GM18861 (cell line): ENCODE measurements around the gene SLC35B2.
"Not testable (repeated sequence)": the region's sequence is repeated elsewhere in the genome, so short reads cannot be mapped to it uniquely, and the experiment has no call there.

ENCODE experiments used
- ATAC-seq: cut with Tn5 transposase; IDR thresholded peaks from one replicate; pipeline ENCODE4 v1.9.1; 2021; ENCODE audit not compliant: unreplicated experiment

Gene SLC35B2

GRCh38 chr6:44237021-44237812, 20.1 kb downstream of the SLC35B2 start:
- peak; percentile 46 for ATAC-seq

DNA sequence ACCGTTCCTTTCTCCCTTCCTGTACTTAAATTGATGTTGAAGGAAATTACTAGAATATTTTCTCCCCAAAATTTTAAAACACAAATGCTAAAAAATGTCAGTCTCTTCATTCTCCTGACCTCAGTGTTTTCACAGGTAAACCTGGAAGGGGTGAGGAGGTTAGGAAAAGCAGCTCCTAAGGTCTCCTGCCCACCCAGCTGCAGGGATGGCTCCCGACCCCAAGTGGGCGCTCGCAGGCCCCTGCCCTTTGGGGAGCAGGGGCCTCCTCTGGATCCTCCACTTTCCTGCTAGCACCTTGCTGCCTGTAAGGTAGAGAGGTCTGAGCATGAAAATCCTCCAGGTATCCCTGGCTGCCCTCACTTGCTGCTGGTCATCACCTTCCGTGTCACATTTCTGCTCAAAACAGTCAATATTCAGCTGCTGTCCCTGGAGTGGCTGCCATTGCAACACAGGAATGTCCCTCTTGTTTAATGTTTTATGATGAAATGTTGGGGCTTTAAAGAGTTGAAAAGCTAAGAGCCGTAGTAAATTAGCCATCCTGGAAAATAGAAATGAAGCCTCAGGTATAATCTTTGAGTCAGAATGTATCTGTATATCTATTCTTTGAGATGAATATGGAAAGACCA, 21.3 kb downstream of the SLC35B2 start:
- ATAC-seq: no peak

GRCh38 chr6:44235269-44235668, 22.1 kb downstream of the SLC35B2 start:
- ATAC-seq: no peak

- no peak for ATAC-seq
These were observed 23.0 kb downstream of the SLC35B2 start for GRCh38 chr6:44234101-44235025.

- ATAC-seq: no peak
These were observed 23.7 kb downstream of the SLC35B2 start for GRCh38 chr6:44233567-44234100.

GRCh38 chr6:44232676-44233566, 24.4 kb downstream of the SLC35B2 start:
- no peak for ATAC-seq

- ATAC-seq: not testable (repeated sequence)
These were observed 25.9 kb downstream of the SLC35B2 start for GRCh38 chr6:44231426-44231825.

GRCh38 chr6:44230034-44230675, 27.2 kb downstream of the SLC35B2 start:
- no peak for ATAC-seq

GRCh38 chr6:44229376-44230033, 27.8 kb downstream of the SLC35B2 start:
- ATAC-seq: no peak

GRCh38 chr6:44228836-44229235, 28.5 kb downstream of the SLC35B2 start:
- no peak for ATAC-seq

GRCh38 chr6:44228433-44228832, 28.9 kb downstream of the SLC35B2 start:
- ATAC-seq: no peak

DNA sequence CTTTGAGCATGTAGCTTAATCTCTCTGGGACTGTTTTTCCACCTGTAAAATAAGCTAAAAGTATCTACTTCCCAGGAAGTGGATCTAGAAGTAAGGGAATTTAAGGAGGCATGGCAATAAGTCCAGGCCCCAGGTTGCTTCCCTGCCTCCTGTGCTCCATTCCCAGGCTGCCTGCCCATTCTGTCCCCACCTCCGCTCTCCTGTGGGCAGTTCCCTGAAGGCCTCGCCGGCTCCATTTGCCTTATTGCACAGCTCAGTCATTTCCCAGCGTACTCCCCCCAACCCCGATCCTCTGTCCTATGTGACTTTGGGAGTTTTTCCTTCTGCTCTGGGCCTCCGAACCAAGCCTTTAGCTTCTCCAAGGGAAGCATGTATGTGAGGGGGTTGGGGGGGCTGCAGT, 29.3 kb downstream of the SLC35B2 start:
- no peak for ATAC-seq

DNA sequence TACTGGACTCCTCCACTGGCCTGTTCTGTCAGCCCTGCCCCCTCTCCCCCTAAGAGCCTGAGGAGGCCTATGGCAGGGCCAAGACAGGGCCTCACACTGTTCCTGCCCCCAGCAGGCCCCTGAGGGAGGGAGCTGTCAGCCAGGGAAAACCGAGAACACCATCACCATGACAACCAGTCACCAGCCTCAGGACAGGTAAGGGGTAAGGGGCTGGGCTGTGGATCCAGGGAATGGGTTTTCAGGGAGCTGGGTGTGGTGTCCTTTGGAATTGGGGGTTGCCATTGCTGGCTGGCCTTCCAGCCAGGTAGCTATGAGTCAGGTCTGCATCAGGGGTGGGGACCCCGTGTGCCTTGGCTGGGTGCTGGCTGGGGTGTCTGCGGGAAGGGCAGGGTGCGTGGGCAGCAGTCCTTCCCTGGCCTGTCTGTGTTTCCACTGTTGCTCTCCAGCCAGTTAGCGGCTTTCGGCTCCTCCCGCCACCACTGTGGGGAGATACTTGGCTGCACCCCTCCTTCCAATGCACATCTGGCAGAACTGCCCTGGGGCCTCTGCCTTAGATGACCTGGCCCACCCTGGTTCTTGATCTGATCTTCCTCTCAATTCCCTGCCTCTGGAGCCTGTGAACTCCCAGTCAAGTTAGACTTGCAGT, 30.1 kb downstream of the SLC35B2 start:
- no peak for ATAC-seq

DNA sequence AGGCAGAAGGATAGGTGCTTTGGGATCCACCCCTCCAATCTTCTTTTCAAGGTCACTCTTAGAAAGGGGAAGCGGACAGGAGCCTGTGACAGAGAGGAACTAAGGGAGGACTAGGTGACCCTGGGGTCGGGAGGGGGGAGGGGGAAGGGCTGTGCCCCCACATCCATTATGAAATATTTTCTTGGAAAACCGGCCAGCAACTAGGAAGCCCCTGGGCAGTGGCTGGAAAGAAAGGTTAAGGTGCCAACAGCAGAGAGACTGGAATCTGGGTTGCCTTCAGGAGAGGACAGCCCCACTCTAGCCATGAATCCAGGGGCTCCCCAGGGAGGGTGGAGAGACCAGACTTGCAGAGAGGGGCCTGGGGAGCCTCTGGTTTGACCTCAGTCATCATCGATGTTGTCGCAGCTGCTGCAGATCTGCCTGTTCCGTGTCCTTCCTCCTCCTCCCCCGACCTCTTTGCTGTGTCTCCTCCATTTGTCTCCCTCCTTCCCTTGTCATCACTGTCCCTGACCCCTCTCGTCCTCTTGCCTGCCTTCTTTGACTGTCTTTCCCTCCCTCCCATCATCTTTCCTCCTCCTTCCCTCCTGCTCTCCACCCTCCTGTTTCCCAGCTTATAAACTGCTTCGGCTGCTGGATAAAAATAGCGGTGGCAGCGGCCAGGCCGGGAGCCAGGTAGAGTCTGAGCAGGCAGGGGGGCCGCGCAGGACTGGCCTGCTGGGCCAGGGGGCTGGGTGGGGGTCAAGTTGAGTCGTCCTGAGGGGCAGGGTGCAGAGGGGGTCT, 30.8 kb downstream of the SLC35B2 start:
- no peak for ATAC-seq

GRCh38 chr6:44225579-44226325, 31.6 kb downstream of the SLC35B2 start:
- ATAC-seq: no peak

DNA sequence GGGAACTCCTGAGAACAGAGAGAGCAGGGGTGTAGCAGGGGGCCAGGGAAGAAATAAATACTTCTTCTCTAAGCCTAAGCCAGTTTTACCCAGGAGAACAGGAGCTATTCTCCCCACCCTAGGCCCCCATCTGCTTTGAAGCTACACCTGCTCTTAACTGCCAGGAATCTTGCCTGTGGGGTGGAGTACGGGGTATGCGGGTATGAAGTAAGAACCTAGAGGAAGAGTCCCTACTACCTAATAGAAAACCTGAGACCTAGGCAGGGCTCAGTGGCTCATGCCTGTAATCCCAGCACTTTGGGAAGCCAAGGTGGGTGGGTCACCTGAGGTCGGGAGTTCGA, 32.4 kb downstream of the SLC35B2 start:
- no peak for ATAC-seq
